Measurements from ENCODE around the gene POLR1G.

The POLR1G gene

GRCh38 chr19:45443462-45444317 is 37.2 kb downstream of the POLR1G start:
- DNase-seq (ENCODE audit: low spot score): peak; percentile 77
- no peak for TF ChIP-seq CTCF (IDR thresholded peaks at IDR 0.05; ENCODE audit: extremely low read depth, missing control alignments)

- DNase-seq (ENCODE audit: low spot score): peak; percentile 96
Observed at GRCh38 chr19:45444318-45445041, 38.0 kb downstream of the POLR1G start.

GRCh38 chr19:45445139-45445538 is 38.7 kb downstream of the POLR1G start:
- no peak for TF ChIP-seq CTCF (IDR thresholded peaks at IDR 0.05; ENCODE audit: extremely low read depth, missing control alignments)
- DNase-seq (ENCODE audit: low spot score): no peak

More at GRCh38 chr19:45444318-45445041, 38.0 kb downstream of the POLR1G start:
- TF ChIP-seq CTCF (IDR thresholded peaks at IDR 0.05; ENCODE audit: extremely low read depth, missing control alignments): peak; percentile 10

GRCh38 chr19:45446295-45446694 is 39.9 kb downstream of the POLR1G start:
- peak; percentile 43 for TF ChIP-seq CTCF (IDR thresholded peaks at IDR 0.05; ENCODE audit: extremely low read depth, missing control alignments)
- peak; percentile 64 for DNase-seq (ENCODE audit: low spot score)

- DNase-seq (ENCODE audit: low spot score): no peak
- no peak for TF ChIP-seq CTCF (IDR thresholded peaks at IDR 0.05; ENCODE audit: extremely low read depth, missing control alignments)
Observed at GRCh38 chr19:45446944-45447343, 40.5 kb downstream of the POLR1G start.

GRCh38 chr19:45448425-45448756 is 41.9 kb downstream of the POLR1G start:
- no peak for DNase-seq (ENCODE audit: low spot score)
- no peak for TF ChIP-seq CTCF (IDR thresholded peaks at IDR 0.05; ENCODE audit: extremely low read depth, missing control alignments)

- no peak for TF ChIP-seq CTCF (IDR thresholded peaks at IDR 0.05; ENCODE audit: extremely low read depth, missing control alignments)
- no peak for DNase-seq (ENCODE audit: low spot score)
Observed at GRCh38 chr19:45448887-45449299, 42.4 kb downstream of the POLR1G start.
